Measurements from ENCODE around the gene ADH1A.

- no peak for TF ChIP-seq CTCF (conservative IDR thresholded peaks at IDR 0.05; ENCODE audit: low read depth, low read length)
- TF ChIP-seq EZH2 (IDR thresholded peaks at IDR 0.05; ENCODE audit: low read length, unreplicated experiment) = no peak
Observed at GRCh38 chr4:99339172-99339571, 48.4 kb upstream of the ADH1A start.

Data from PC-3 (cell line).